K562 (cell line): ENCODE data around the gene HSPA1L. TPM values are rescaled to one million over a fixed set of nuclear protein-coding genes. Genes with fewer than 3 reads are reported as not detected.

Experiments used
- E2F3 ChIP-seq: fragments of 250-450 bp; sonication (Bioruptor Pico); IDR thresholded peaks from 2 replicates; pipeline ENCODE4 v1.4.0; 2020; ENCODE audit warnings: mild to moderate bottlenecking
- ETS2 ChIP-seq: IDR thresholded peaks from 2 replicates; pipeline ENCODE4 v1.6.1; 2016; ENCODE audit warnings: borderline replicate concordance, missing genetic modification characterization, mild to moderate bottlenecking, moderate library complexity, missing compliant biosample characterization; ENCODE audit not compliant: poor library complexity, severe bottlenecking
- KHSRP ChIP-seq: fragments of 450-650 bp; IDR thresholded peaks from 2 replicates; pipeline ENCODE4 v1.6.1; 2017
- MAFG ChIP-seq: fragments of 450-650 bp; conservative IDR thresholded peaks from 2 replicates; pipeline ENCODE4 v1.6.1; 2016; ENCODE audit warnings: missing genetic modification characterization, missing compliant biosample characterization
- OTX1 ChIP-seq: fragments of 450-650 bp; formaldehyde crosslinking; IDR thresholded peaks from 2 replicates; pipeline ENCODE4 v1.4.0; 2022; ENCODE audit warnings: mild to moderate bottlenecking
- POLR2AphosphoS5 ChIP-seq: IDR thresholded peaks from 2 replicates; pipeline ENCODE4 v1.6.1; 2011; ENCODE audit warnings: mild to moderate bottlenecking, low read depth, low read length, moderate library complexity; ENCODE audit not compliant: control insufficient read depth, insufficient read depth
- POLR2G ChIP-seq: fragments of 200-400 bp; formaldehyde crosslinking; IDR thresholded peaks from 2 replicates; pipeline ENCODE4 v1.6.1; 2017; ENCODE audit warnings: low read depth, mild to moderate bottlenecking, antibody characterized with exemption, low read length, moderate library complexity
- SIN3A ChIP-seq, 2 experiments: fragments of 150-350 bp in 1 of 2; IDR thresholded peaks; 2 replicates each; pipeline ENCODE4 v1.6.1; 2011 to 2016; ENCODE audit warnings: borderline replicate concordance in 2 of 2, low read depth in 2 of 2, low read length in 2 of 2, mild to moderate bottlenecking in 2 of 2, moderate library complexity in 2 of 2; ENCODE audit not compliant: control insufficient read depth in 1 of 2
- TFAM ChIP-seq: fragments of 250-450 bp; sonication (Bioruptor Pico); conservative IDR thresholded peaks from 2 replicates; pipeline ENCODE4 v1.5.0; 2021; ENCODE audit warnings: mild to moderate bottlenecking, moderate library complexity
- U2AF2 ChIP-seq: fragments of 200-400 bp; formaldehyde crosslinking; optimal IDR thresholded peaks from 2 replicates; pipeline ENCODE3; 2017; ENCODE audit warnings: low read depth, mild to moderate bottlenecking, low read length
- YY1 ChIP-seq, 3 experiments: IDR thresholded peaks; 2 replicates each; pipeline ENCODE4 v1.6.1; 2011; ENCODE audit warnings: low read length in 2 of 3, mild to moderate bottlenecking in 2 of 3, moderate library complexity in 2 of 3, borderline replicate concordance in 1 of 3, control low read depth in 1 of 3, low read depth in 1 of 3; ENCODE audit not compliant: insufficient read depth in 3 of 3, insufficient replicate concordance in 2 of 3, control insufficient read depth in 1 of 3, insufficient read length in 1 of 3; ENCODE audit errors: extremely low read depth in 1 of 3
- ZNF253 ChIP-seq: fragments of 250-450 bp; sonication (Bioruptor Pico); conservative IDR thresholded peaks from 2 replicates; pipeline ENCODE4 v1.6.1; 2021; ENCODE audit warnings: mild to moderate bottlenecking
- ZNF696 ChIP-seq: fragments of 250-450 bp; sonication (Bioruptor Pico); conservative IDR thresholded peaks from 2 replicates; pipeline ENCODE4 v1.4.0; 2020; ENCODE audit warnings: mild to moderate bottlenecking, moderate library complexity
- polyA plus RNA-seq, 8 experiments: library from polyadenylated mRNA; depleted of rRNA in 4 of 8; stranded (reverse) in 5 of 8; unstranded in 3 of 8; fragments of >200 nt; fragmentation: Nextera tagmentation in 2 of 8; fragmentation: Illumina TruSeq in 1 of 8; extraction: Ambion mirVana in 2 of 8; extraction: Trizol in 1 of 8; gene quantifications; 2 replicates each; pipeline versions ENCODE4 v1.2.1 to v1.2.3, GENCODE V29; 2011 to 2014; ENCODE audit warnings: inconsistent platforms in 1 of 8, missing spikeins in 1 of 8
- total RNA-seq, 7 experiments: library from RNA; depleted of rRNA in 6 of 7; stranded (reverse); fragments of >200 nt in 6 of 7; fragmentation: Illumina TruSeq in 2 of 7; extraction: Trizol in 2 of 7; gene quantifications; 2 replicates each; pipeline versions ENCODE4 v1.2.1 to v1.2.3, GENCODE V29; 2011 to 2021; ENCODE audit warnings: low replicate concordance in 1 of 7
- TF ChIP-seq, protein P1 (sequence below): fragments of 250-450 bp; sonication (Bioruptor Pico); IDR thresholded peaks from 2 replicates; pipeline ENCODE4 v1.5.0; 2021; ENCODE audit warnings: mild to moderate bottlenecking, borderline replicate concordance
- TF ChIP-seq, protein P2 (sequence below), 2 experiments: fragments of 450-650 bp; IDR thresholded peaks; 2 replicates each; pipeline ENCODE4 v1.6.1; 2018; ENCODE audit warnings: mild to moderate bottlenecking in 2 of 2, low read depth in 1 of 2; ENCODE audit not compliant: partially characterized antibody in 2 of 2

The HSPA1L gene
- total and polyA plus RNA-seq, 9 of the 15 experiments (the other 6 are each of a cell fraction or from before 2014, with no cell fraction given), result 0.14 to 2.1 (median 1.3) TPM

DNA sequence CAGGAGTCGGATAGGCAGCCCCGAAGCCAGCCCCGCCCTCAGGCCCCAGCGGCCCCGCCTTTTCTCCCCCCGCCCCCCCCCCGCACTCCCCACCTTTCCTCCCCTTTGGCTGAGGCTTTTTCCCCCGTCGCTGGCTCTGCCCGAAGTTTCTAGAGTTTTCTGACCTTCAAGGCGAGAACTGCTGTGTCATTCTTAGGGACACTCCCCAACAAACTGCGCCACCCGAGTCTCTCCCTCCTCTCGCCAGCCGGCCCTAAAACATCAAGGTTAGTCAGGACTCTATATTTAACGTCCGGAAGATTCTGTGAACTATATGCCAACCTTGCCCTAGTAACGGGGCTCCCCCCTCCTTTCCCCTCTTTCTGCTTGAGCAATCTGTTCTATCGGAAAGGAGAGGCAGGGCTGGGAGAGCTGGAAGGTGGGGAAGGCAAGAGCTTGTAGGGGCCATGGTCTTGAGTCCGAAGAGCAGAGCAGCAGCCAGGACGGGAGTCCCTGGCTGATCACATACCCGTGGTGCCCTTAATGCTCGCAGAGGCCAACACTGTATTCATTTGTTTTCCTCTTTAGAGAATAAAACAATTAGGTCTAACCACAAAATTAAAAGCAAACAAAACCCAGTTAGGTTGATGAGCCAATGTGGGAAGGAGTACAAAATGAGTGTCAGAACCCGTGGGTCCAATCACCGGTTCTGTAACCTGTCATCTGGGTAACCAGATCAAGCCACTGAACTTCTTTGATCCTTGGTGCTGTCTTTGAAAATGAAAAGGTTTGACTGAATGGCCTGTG lies 7.1 kb upstream of the HSPA1L start (continued):
- TF ChIP-seq SIN3A (IDR thresholded peaks at IDR 0.05; ENCODE audit: borderline replicate concordance in 2 of 2, control insufficient read depth in 1 of 2, low read depth in 2 of 2, low read length in 2 of 2) (peak in 1 of 2 experiments; percentile 39; a peak in 1 of 4 replicates), OTX1 (CRISPR knock-in tag) (peak; percentile 40; the same call in 1 of the 2 replicates), KHSRP (no peak), POLR2AphosphoS5 (peak; percentile 92), U2AF2 (no peak), ZNF696 (CRISPR knock-in tag) (0 out of 2 replicates have a peak, but pooled peaks have one; percentile 60), MAFG (tag) (peak; percentile 100), TFAM (CRISPR knock-in tag) (no peak), YY1 (IDR thresholded peaks at IDR 0.05; ENCODE audit: borderline replicate concordance in 1 of 3, control insufficient read depth in 1 of 3, extremely low read depth in 1 of 3, insufficient read depth in 3 of 3, insufficient read length in 1 of 3, insufficient replicate concordance in 2 of 3, low read depth in 1 of 3, low read length in 2 of 3) (peak in 1 of 3 experiments; percentile 47), ETS2 (tag) (no peak), E2F3 (CRISPR knock-in tag) (peak; percentile 26; the same call in 1 of the 2 replicates), POLR2G (peak; percentile 15; the same call in 1 of the 2 replicates), ZNF253 (CRISPR knock-in tag) (no peak)
- TF ChIP-seq, protein P1, sequence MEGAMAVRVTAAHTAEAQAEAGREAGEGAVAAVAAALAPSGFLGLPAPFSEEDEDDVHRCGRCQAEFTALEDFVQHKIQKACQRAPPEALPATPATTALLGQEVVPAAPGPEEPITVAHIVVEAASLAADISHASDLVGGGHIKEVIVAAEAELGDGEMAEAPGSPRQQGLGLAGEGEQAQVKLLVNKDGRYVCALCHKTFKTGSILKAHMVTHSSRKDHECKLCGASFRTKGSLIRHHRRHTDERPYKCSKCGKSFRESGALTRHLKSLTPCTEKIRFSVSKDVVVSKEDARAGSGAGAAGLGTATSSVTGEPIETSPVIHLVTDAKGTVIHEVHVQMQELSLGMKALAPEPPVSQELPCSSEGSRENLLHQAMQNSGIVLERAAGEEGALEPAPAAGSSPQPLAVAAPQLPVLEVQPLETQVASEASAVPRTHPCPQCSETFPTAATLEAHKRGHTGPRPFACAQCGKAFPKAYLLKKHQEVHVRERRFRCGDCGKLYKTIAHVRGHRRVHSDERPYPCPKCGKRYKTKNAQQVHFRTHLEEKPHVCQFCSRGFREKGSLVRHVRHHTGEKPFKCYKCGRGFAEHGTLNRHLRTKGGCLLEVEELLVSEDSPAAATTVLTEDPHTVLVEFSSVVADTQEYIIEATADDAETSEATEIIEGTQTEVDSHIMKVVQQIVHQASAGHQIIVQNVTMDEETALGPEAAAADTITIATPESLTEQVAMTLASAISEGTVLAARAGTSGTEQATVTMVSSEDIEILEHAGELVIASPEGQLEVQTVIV (CRISPR knock-in tag), result no peak
- TF ChIP-seq, protein P2, sequence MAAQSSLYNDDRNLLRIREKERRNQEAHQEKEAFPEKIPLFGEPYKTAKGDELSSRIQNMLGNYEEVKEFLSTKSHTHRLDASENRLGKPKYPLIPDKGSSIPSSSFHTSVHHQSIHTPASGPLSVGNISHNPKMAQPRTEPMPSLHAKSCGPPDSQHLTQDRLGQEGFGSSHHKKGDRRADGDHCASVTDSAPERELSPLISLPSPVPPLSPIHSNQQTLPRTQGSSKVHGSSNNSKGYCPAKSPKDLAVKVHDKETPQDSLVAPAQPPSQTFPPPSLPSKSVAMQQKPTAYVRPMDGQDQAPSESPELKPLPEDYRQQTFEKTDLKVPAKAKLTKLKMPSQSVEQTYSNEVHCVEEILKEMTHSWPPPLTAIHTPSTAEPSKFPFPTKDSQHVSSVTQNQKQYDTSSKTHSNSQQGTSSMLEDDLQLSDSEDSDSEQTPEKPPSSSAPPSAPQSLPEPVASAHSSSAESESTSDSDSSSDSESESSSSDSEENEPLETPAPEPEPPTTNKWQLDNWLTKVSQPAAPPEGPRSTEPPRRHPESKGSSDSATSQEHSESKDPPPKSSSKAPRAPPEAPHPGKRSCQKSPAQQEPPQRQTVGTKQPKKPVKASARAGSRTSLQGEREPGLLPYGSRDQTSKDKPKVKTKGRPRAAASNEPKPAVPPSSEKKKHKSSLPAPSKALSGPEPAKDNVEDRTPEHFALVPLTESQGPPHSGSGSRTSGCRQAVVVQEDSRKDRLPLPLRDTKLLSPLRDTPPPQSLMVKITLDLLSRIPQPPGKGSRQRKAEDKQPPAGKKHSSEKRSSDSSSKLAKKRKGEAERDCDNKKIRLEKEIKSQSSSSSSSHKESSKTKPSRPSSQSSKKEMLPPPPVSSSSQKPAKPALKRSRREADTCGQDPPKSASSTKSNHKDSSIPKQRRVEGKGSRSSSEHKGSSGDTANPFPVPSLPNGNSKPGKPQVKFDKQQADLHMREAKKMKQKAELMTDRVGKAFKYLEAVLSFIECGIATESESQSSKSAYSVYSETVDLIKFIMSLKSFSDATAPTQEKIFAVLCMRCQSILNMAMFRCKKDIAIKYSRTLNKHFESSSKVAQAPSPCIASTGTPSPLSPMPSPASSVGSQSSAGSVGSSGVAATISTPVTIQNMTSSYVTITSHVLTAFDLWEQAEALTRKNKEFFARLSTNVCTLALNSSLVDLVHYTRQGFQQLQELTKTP (IDR thresholded peaks at IDR 0.05; ENCODE audit: low read depth in 1 of 2, partially characterized antibody in 2 of 2), result peak; percentile 86 to 97
